RWPE2 (cell line): ENCODE results near the gene TTLL3.
A peak's percentile ranks its signal among the peaks of the same experiment; 100 is the strongest.

Source experiments
- ATAC-seq: fragments of 200-7000 bp; cut with Tn5 transposase; 3 replicates; pipeline ENCODE4 v1.9.1; 2021; ENCODE audit warnings: low read depth
- DNase-seq: peaks from one replicate; pipeline ENCODE4 v3.0.0-alpha.2; 2020; ENCODE audit warnings: low spot score
- H3K27ac ChIP-seq: fragments of 450-650 bp; 2 replicates; pipeline ENCODE4 v1.5.1; 2017; ENCODE audit warnings: mild to moderate bottlenecking; ENCODE audit not compliant: poor library complexity, severe bottlenecking
- H3K27me3 ChIP-seq: fragments of 250-450 bp; sonication (Bioruptor Pico); 2 replicates; pipeline ENCODE4 v1.5.1; 2021; ENCODE audit warnings: mild to moderate bottlenecking, moderate library complexity; ENCODE audit not compliant: insufficient read depth, poor library complexity, severe bottlenecking
- H3K36me3 ChIP-seq: fragments of 250-450 bp; sonication (Bioruptor Pico); 2 replicates; pipeline ENCODE4 v1.5.1; 2020; ENCODE audit warnings: low read depth, mild to moderate bottlenecking, moderate library complexity
- H3K4me1 ChIP-seq: fragments of 250-450 bp; sonication (Bioruptor Pico); 2 replicates; pipeline ENCODE4 v1.5.1; 2021; ENCODE audit warnings: mild to moderate bottlenecking, moderate library complexity; ENCODE audit not compliant: insufficient read depth, poor library complexity, severe bottlenecking
- H3K4me3 ChIP-seq: fragments of 250-450 bp; sonication (Bioruptor Pico); 2 replicates; pipeline ENCODE4 v1.5.1; 2021; ENCODE audit warnings: mild to moderate bottlenecking, moderate library complexity; ENCODE audit not compliant: severe bottlenecking
- H3K9me3 ChIP-seq: fragments of 250-450 bp; sonication (Bioruptor Pico); 2 replicates; pipeline ENCODE4 v1.5.1; 2021; ENCODE audit warnings: mild to moderate bottlenecking, moderate library complexity; ENCODE audit not compliant: severe bottlenecking
- TF ChIP-seq, protein P1 (sequence below): fragments of 450-650 bp; IDR thresholded peaks from one replicate; pipeline ENCODE4 v1.5.1; 2017; ENCODE audit warnings: mild to moderate bottlenecking, moderate library complexity; ENCODE audit not compliant: poor library complexity, severe bottlenecking

Gene TTLL3

DNA sequence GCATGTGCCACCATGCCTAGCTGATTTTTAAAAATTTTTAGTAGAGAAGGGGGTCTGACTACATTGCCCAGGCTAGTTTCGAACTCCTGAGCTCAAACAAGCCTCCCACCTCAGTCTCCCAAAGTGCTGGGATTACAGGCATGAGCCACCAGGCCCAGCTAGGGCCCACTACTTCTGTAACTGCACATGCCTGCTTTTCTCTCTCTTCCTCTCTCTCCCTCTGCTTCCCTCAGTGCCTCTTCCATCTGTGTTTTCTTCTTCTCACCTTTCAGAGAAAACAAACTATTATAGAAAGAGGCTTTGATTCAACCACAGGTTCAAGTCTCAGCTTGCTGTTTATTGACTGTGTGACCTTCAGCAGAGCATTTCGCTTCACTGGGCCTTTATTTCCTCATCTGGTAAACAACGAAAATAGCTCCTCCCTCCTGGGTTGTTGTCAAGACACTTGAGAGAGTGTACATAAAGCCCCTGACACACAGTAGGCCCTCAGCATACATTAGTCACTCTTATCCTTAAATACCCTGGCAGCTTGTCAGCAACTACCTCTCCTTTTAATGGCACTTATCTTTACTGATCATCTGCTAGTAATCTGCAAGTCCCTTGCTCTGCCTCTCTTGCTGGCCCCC, 28.0 kb upstream of the TTLL3 start:
- Histone ChIP-seq H3K9me3 (no peaks in the 10 kb centered on the region), H3K4me1 (no peaks in the 10 kb centered on the region), H3K4me3 (no peak overlapping the region), H3K27ac (no peak overlapping the region), H3K27me3 (no peaks in the 10 kb centered on the region), H3K36me3 (peaks cover 51% of the 10 kb centered on the region)
- DNase-seq: no peak
- TF ChIP-seq, protein P1, sequence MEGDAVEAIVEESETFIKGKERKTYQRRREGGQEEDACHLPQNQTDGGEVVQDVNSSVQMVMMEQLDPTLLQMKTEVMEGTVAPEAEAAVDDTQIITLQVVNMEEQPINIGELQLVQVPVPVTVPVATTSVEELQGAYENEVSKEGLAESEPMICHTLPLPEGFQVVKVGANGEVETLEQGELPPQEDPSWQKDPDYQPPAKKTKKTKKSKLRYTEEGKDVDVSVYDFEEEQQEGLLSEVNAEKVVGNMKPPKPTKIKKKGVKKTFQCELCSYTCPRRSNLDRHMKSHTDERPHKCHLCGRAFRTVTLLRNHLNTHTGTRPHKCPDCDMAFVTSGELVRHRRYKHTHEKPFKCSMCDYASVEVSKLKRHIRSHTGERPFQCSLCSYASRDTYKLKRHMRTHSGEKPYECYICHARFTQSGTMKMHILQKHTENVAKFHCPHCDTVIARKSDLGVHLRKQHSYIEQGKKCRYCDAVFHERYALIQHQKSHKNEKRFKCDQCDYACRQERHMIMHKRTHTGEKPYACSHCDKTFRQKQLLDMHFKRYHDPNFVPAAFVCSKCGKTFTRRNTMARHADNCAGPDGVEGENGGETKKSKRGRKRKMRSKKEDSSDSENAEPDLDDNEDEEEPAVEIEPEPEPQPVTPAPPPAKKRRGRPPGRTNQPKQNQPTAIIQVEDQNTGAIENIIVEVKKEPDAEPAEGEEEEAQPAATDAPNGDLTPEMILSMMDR: no peak
- ATAC-seq: no peak

DNA sequence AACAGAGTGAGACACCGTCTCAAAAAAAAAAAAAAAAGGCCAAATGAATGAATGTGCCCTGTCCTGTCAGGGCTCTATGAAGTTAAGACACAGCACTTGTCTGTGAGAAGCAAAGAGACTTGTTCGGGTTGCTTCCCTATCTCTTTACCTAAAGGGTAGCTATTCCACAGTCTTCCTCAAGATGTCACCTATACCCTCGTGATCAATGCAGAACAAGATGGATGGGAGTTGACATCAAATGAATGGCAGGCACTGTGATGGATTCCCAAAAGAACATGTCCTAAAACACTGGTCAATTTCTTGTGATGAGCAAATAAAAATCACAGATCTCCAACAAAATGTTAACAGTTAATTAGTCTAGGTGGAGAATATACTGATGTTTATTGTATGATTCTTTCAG, 27.3 kb upstream of the TTLL3 start:
- Histone ChIP-seq H3K4me1 (no peaks in the 10 kb centered on the region), H3K36me3 (peaks cover 51% of the 10 kb centered on the region), H3K9me3 (no peaks in the 10 kb centered on the region), H3K27ac (no peak overlapping the region), H3K4me3 (no peak overlapping the region), H3K27me3 (no peaks in the 10 kb centered on the region)
- DNase-seq (no peak), ATAC-seq (peak; percentile 46; the same call in 1 of the 3 replicates)
- TF ChIP-seq, protein P1: peak; percentile 44

GRCh38 chr3:9783954-9784353, 26.1 kb upstream of the TTLL3 start:
- no peak for ATAC-seq
- Histone ChIP-seq H3K27ac (no peak overlapping the region), H3K9me3 (no peaks in the 10 kb centered on the region), H3K4me1 (no peaks in the 10 kb centered on the region), H3K36me3 (peaks cover 51% of the 10 kb centered on the region), H3K27me3 (no peaks in the 10 kb centered on the region), H3K4me3 (no peak overlapping the region)
- TF ChIP-seq, protein P1: no peak
- no peak for DNase-seq

- no peaks in the 10 kb centered on the region for H3K9me3 ChIP-seq
Measured at GRCh38 chr3:9784965-9785364, 25.1 kb upstream of the TTLL3 start.

DNA sequence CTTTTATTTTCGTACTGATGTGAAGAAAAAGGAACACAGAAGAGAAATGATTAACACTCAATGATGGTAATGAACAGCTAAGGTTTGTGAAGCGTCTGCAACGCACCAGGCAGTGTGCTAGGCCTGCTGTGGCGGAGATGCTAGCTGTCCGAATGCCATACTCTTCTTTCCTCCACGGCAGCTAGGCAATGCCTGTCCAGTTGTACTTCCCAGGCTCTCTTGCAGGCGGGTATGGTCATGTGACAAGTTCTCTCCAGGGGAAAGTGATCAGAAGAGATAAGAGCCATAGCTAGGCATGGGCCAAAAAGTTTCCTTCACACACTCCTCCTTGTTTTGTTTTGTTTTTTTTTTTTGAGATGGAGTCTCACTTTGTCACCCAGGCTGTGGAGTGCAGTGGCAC, 24.5 kb upstream of the TTLL3 start:
- no peaks in the 10 kb centered on the region for H3K4me1 ChIP-seq
- DNase-seq (no peak), ATAC-seq (no peak)
- H3K27me3 ChIP-seq: no peaks in the 10 kb centered on the region
- TF ChIP-seq, protein P1: no peak
- H3K36me3 ChIP-seq: peaks cover 56% of the 10 kb centered on the region
- no peak overlapping the region for H3K4me3 ChIP-seq
- H3K9me3 ChIP-seq: no peaks in the 10 kb centered on the region
- no peak overlapping the region for H3K27ac ChIP-seq

More at GRCh38 chr3:9784965-9785364, 25.1 kb upstream of the TTLL3 start:
- ATAC-seq: no peak
- H3K36me3 ChIP-seq: peaks cover 51% of the 10 kb centered on the region
- H3K27ac ChIP-seq: no peak overlapping the region
- no peak overlapping the region for H3K4me3 ChIP-seq
- TF ChIP-seq, protein P1: no peak
- no peak for DNase-seq
- no peaks in the 10 kb centered on the region for H3K27me3 ChIP-seq
- no peaks in the 10 kb centered on the region for H3K4me1 ChIP-seq
